Measurements from ENCODE around the gene SYCP2L. TPM values are rescaled to one million over a fixed set of nuclear protein-coding genes. Genes with fewer than 3 reads are reported as not detected.
A peak's percentile ranks its signal among the peaks of the same experiment; 100 is the strongest.

The SYCP2L gene
- total and polyA plus RNA-seq, 2 of the 4 experiments (the other 2 are of a cell fraction) = 0.05 TPM; not detected in 1

DNA sequence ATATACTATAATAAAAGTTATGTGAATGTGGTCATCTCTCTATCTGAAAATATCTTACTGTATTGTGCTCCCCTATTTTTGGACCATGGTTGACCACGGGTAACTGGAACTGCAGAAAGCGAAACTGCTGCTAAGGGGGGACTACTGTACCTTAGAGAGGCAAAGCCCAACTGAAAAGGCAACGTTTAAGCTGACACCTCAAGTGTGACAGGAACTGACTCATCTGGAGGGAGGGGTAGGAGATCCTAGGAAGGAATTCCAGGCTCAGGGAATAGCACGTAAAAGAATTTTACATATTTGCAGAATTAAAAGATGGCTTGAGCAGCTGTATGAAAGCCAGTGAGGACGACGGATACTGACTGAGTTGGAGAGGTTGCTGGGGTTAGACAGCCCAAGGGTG lies 122.5 kb downstream of the SYCP2L start:
- 0 out of 2 replicates have a peak overlapping the region, but pooled peaks have one; percentile 31 for H3K18ac ChIP-seq (ENCODE audit: low read depth, low read length)
- H2AFZ ChIP-seq (replicated peaks; ENCODE audit: low read length, poor library complexity) = peak overlapping the region; percentile 36
- peak; percentile 42 for ATAC-seq (ENCODE audit: low read depth)
- H4K8ac ChIP-seq (ENCODE audit: low read depth in 2 of 2, low read length in 2 of 2) = peak overlapping the region in 1 of 2 experiments; percentile 34; a peak in 1 of 4 replicates
- H3K56ac ChIP-seq (ENCODE audit: extremely low read depth, insufficient read depth, low read length) = no peak overlapping the region
- H3K9me1 ChIP-seq (ENCODE audit: insufficient read depth, low read length) = peaks cover 13% of the 10 kb centered on the region
- H2AK9ac ChIP-seq (replicated peaks; ENCODE audit: low read depth, low read length, poor library complexity) = no peak overlapping the region
- H4K20me1 ChIP-seq (ENCODE audit: insufficient read depth, low read length) = no peaks in the 10 kb centered on the region
- intact Hi-C loops (cut with micrococcal nuclease) (loop anchor here (5.0 kb wide), 1 partner anchor 33 kb away; the partner anchor contains the start of gene ELOVL2), dilution Hi-C loops (cut with HindIII; ENCODE audit: low sequenced_read_pairs, unreplicated experiment) (no loop called here), in situ Hi-C loops (cut with MboI; ENCODE audit: low sequenced_read_pairs) (no loop called here)
- no peak overlapping the region for H3K4me3 ChIP-seq (ENCODE audit: insufficient read depth, low read depth, low read length)
- H3K9ac ChIP-seq (ENCODE audit: low read depth, low read length) = no peak overlapping the region
- TF ChIP-seq NFE2L2 (IDR thresholded peaks at IDR 0.05; ENCODE audit: low read depth, low read length) (no peak), MAZ (IDR thresholded peaks at IDR 0.05; ENCODE audit: borderline replicate concordance, low read depth, low read length) (peak; percentile 68; the same call in 1 of the 2 replicates)
- ChIA-PET POLR2A (ENCODE audit: unreplicated experiment) (no interaction called here), CTCF (no interaction called here)
- H3K27me3 ChIP-seq (ENCODE audit: control insufficient read depth, insufficient read depth, low read length) = no peaks in the 10 kb centered on the region
- WGBS, 2 experiments (ENCODE audit: extremely low coverage in 2 of 2, insufficient read length in 1 of 2) = 50% methylated on average over 5 of the region's 6 CpGs; no CpG with 5 or more reads in 1 of the 2 experiments
- no peaks in the 10 kb centered on the region for H3K9me3 ChIP-seq (ENCODE audit: control insufficient read depth, insufficient read depth, low read length)
- H2BK120ac ChIP-seq (ENCODE audit: low read depth, low read length) = 0 out of 2 replicates have a peak overlapping the region, but pooled peaks have one; percentile 3
- peak overlapping the region; percentile 74; the same call in 1 of the 2 replicates for H2AK5ac ChIP-seq (ENCODE audit: low read depth, low read length)
- H2BK15ac ChIP-seq (ENCODE audit: low read depth, low read length) = peak overlapping the region; percentile 41; the same call in 2 of the 3 replicates
- H3K79me1 ChIP-seq (ENCODE audit: low read depth in 1 of 2, low read length in 2 of 2) = no peaks in the 10 kb centered on the region
- peak overlapping the region; percentile 30; the same call in 1 of the 2 replicates for H3K4ac ChIP-seq (ENCODE audit: low read depth, low read length)
- peak overlapping the region; percentile 44 for H3K4me2 ChIP-seq (ENCODE audit: low read depth, low read length)
- H2BK20ac ChIP-seq (ENCODE audit: low read depth, low read length) = peak overlapping the region; percentile 35
- no peak overlapping the region for H4K5ac ChIP-seq (ENCODE audit: low read depth, low read length)
- no peaks in the 10 kb centered on the region for H3K36me3 ChIP-seq (ENCODE audit: control insufficient read depth, insufficient read depth, low read length)
- peaks cover 24% of the 10 kb centered on the region for H3K4me1 ChIP-seq (ENCODE audit: control insufficient read depth, insufficient read depth, low read length)
- H3K23ac ChIP-seq (ENCODE audit: low read depth, low read length) = no peak overlapping the region
- peak overlapping the region; percentile 30 for H2BK5ac ChIP-seq (ENCODE audit: low read depth, low read length, poor library complexity, severe bottlenecking)
- BruUV-seq (replicated peaks) = no TSS peak
- no peak overlapping the region; the same call in 1 of the 2 replicates for H3K14ac ChIP-seq (replicated peaks; ENCODE audit: low read depth, low read length)
- peak overlapping the region; percentile 44; the same call in 1 of the 2 replicates for H3K27ac ChIP-seq (ENCODE audit: insufficient read depth, low read length)
- DNase-seq = peak; percentile 61
- H4K91ac ChIP-seq (ENCODE audit: insufficient read depth, low read depth, low read length) = 0 out of 2 replicates have a peak overlapping the region, but pooled peaks have one; percentile 30

Measured in IMR-90 (cell line).